ENCODE data around the gene ESRRG. TPM values are rescaled to one million over a fixed set of nuclear protein-coding genes. Genes with fewer than 3 reads are reported as not detected.

ESRRG gene
- total and polyA plus RNA-seq, 2 donors: 0.90 to 14.0 TPM

DNA sequence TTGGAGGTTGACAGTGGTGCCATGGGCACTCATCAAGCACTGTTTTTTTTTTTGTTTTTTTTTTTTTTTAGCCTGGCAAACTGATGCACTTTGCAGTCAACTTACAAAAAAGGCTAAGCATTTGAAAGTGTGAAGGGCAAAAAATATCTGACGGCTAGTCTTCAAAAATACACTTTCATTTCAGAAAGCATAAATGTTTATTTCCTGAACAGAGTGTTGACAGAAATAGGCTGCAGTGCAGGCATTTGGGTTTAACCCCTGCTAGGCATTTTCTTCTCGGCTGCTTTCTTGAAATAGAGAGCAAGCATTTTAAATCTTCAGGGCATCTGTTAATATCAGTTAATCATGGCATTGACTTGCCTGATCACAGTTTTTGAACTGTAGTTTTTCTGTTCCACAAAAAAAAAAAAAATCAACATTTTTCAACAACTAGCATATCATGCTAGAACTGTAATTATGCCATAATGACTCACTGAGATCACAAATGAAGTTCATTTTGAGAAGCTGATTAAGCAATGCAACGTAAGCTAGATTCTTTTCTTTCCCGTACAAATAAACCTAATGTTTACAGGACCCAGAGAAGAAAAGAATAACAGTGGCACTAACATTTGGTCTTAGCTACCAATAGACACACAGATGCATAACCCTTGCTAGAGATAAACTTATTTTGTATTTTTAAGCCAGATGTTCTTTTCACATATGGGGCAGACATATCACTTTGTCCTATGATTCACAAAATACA is 199.6 kb downstream of the ESRRG start:
- H3K4me3 ChIP-seq (ENCODE audit: low read depth, low read length): no peak overlapping the region
- no peaks in the 10 kb centered on the region for H3K4me1 ChIP-seq (ENCODE audit: insufficient read depth)
- 24% methylated on average over 4 of the region's 4 CpGs for WGBS
- no peak overlapping the region for H3K27ac ChIP-seq (ENCODE audit: low read depth)
- H3K36me3 ChIP-seq (ENCODE audit: insufficient read depth): no peaks in the 10 kb centered on the region
- no peak for DNase-seq (ENCODE audit: extremely low spot score)

DNA sequence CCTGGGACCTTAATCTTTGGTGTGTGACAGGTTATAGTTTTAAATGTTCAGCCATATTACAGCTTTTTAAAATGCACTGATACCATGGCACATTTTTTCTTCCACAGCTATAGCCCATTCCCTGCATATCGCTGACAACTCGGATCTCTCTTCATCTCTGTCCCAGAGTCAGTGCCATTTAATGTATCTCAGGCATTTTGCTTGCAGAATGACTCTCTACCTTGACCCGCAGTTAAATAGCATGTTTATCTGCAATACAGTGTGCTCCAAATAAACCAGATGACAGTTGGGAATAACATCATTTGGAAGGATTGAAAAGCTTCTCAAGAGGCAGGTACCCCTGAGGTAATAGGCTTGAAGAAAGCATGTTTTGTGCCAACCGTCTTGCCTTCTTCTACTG is 200.2 kb downstream of the ESRRG start:
- Histone ChIP-seq H3K4me3 (ENCODE audit: low read depth, low read length) (no peak overlapping the region), H3K36me3 (ENCODE audit: insufficient read depth) (no peaks in the 10 kb centered on the region), H3K27ac (ENCODE audit: low read depth) (no peak overlapping the region), H3K4me1 (ENCODE audit: insufficient read depth) (no peaks in the 10 kb centered on the region)
- 55% methylated on average over 4 of the region's 4 CpGs for WGBS
- no peak for DNase-seq (ENCODE audit: extremely low spot score)

DNA sequence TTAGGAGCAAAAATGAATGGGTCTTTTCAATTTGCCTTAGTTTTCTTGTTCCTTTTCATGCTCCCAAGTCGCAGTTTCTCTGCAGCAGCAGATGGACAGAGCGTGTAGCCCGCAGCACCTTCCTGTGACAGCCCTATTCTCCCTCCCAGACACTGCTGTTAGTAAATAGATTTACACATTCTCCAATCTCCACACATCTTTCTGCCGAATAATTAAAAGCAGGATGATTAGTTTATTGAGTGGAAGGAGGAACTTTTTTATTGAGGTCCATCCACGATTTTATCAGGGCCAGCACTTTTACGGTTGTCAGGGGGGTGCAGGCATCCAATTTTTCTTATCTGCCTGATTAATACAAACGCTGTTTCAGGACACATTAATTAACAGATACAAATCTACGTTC is 201.8 kb downstream of the ESRRG start:
- WGBS: 76% methylated on average over 8 of the region's 8 CpGs
- no peaks in the 10 kb centered on the region for H3K36me3 ChIP-seq (ENCODE audit: insufficient read depth)
- no peak overlapping the region for H3K27ac ChIP-seq (ENCODE audit: low read depth)
- DNase-seq (ENCODE audit: extremely low spot score): no peak
- no peaks in the 10 kb centered on the region for H3K4me1 ChIP-seq (ENCODE audit: insufficient read depth)
- H3K4me3 ChIP-seq (ENCODE audit: low read depth, low read length): no peak overlapping the region

DNA sequence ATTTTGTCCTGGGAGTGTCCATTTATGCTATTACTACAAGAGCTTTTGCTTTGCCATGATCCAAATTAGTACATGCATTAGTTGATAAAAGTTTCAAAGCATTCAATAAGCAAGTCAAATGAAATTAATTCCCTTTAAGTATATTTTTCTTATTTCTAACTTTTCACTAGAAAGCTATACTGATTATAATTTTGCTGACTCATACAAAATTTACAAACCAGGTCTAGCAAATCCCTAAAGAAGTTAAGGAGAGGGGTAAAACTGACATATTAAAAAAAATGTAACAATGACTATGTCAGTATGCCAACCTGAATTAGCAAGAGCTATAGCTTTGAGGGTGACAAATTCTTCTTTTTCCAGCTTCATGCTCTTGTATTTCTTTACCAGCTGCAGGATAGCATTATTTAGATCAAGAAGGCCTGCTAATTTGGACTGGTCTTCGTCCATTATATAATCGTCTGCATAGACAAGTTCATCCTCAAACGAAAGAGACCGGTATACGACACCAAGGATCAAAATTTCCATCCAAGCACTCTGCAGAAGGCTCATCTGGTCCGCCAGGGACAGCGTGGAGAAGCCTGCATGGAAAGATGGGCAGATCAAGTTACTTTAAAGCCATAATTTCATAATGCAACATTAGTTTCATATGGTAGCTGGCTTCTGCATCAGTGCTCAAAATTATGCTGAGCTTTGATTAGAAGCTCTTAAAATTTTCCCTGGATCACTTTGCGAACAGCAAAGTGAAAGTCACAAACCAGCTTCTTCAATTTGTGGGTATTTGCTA is 204.2 kb downstream of the ESRRG start:
- DNase-seq (ENCODE audit: extremely low spot score): no peak
- 73% methylated on average over 8 of the region's 8 CpGs for WGBS
- Histone ChIP-seq H3K27ac (ENCODE audit: low read depth) (no peak overlapping the region), H3K4me1 (ENCODE audit: insufficient read depth) (no peaks in the 10 kb centered on the region), H3K36me3 (ENCODE audit: insufficient read depth) (no peaks in the 10 kb centered on the region), H3K4me3 (ENCODE audit: low read depth, low read length) (peak overlapping the region; percentile 28)

DNA sequence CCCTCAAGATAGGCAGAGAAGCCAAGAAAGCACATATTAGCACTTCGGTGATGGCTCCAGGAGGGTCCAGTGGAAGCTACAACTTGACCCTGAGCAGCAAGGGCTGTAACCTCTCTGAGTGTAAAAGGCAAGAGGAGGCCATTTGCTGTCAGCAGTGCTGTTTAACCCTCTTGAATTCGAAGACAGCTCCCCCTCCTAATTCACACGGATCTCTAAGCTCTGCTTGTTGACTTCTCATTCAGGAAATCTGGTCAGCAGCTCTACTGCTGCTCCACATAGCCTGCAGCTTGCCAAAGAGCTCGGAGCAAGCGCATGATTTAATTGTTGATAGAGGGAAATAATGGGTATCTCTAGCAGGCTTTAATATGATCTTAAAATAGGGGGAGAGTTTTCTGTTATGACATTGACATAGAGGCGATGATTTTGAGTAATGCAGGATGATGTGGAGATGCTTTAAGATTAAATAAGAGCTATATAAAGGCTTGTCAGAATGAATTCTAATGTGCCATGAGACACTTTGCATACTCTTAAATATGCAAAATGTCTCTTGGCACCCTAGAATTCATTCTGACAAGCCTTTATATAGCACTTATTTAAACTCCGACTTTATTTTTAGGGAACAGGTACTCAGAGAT is 220.6 kb downstream of the ESRRG start:
- Histone ChIP-seq H3K4me3 (ENCODE audit: low read depth, low read length) (no peak overlapping the region), H3K4me1 (ENCODE audit: insufficient read depth) (no peaks in the 10 kb centered on the region), H3K36me3 (ENCODE audit: insufficient read depth) (no peaks in the 10 kb centered on the region), H3K27ac (ENCODE audit: low read depth) (no peak overlapping the region)
- 38% methylated on average over 7 of the region's 7 CpGs for WGBS
- DNase-seq (ENCODE audit: extremely low spot score): no peak

DNA sequence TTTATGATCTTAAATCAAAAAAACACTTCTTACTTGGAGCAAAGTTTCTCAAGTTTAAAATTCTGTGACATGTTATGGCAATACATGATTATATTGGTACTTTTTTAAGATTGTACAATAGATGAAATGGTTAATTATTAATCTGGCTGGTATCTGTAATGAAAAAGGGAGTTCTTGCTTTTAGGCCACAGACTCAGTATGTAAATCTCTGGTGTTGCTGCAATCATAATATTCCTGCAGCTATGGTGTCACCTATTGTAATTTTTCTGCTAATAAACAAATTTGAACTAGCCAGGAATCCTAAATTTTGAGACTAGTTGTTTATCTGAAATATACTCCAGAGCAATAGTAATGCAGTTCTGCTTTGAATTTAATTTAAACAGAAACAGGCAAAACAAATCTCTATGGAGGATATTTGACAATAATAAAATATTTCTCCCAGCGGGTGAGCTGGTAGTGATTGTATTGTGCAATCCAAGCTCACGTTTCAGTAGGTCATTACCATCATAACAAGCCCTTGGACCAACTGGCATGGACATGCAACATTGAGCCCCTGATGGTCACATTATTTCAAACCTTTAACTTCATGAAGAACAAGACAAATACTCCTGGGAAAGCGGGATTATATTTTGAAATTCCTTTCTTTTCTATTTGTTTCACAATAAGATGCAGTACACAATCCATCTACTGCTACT is 222.8 kb downstream of the ESRRG start:
- Histone ChIP-seq H3K4me1 (ENCODE audit: insufficient read depth) (no peaks in the 10 kb centered on the region), H3K36me3 (ENCODE audit: insufficient read depth) (no peaks in the 10 kb centered on the region), H3K4me3 (ENCODE audit: low read depth, low read length) (no peak overlapping the region), H3K27ac (ENCODE audit: low read depth) (no peak overlapping the region)
- DNase-seq (ENCODE audit: extremely low spot score): no peak
- WGBS: 82% methylated on average over 3 of the region's 3 CpGs

DNA sequence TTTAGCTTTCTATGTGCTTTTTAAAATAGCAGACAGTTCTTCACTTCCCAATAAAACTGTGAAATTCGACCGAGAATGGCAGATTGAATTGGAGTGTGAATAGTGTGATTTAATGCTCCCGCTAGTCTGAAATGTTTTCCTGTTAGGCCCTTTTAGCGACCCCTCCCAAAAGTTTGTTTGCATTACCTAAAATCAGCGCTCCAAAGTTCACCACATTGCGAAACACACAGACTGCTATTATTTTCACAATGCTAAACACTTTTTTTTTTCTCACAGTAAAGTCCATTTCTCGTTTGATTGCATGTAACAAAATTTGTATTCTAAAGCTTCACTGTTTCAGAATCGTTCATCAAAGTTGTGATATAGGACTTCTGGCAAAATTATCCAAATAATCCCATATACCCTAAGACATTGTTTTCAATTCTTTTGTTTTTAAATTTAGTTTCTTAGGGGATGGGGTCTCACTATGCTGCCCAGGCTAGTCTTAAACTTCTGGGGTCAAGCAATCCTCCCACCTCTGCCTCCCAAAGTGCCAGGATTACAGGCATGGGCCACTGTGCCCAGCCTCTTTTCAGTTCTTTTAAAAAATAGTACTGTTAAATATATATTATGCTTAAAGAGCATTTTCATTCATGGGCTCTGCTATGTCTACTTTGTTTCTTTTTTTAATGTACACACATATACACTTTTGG is 223.5 kb downstream of the ESRRG start:
- Histone ChIP-seq H3K4me3 (ENCODE audit: low read depth, low read length) (no peak overlapping the region), H3K4me1 (ENCODE audit: insufficient read depth) (no peaks in the 10 kb centered on the region), H3K36me3 (ENCODE audit: insufficient read depth) (no peaks in the 10 kb centered on the region), H3K27ac (ENCODE audit: low read depth) (no peak overlapping the region)
- DNase-seq (ENCODE audit: extremely low spot score): no peak
- 64% methylated on average over 8 of the region's 8 CpGs for WGBS

DNA sequence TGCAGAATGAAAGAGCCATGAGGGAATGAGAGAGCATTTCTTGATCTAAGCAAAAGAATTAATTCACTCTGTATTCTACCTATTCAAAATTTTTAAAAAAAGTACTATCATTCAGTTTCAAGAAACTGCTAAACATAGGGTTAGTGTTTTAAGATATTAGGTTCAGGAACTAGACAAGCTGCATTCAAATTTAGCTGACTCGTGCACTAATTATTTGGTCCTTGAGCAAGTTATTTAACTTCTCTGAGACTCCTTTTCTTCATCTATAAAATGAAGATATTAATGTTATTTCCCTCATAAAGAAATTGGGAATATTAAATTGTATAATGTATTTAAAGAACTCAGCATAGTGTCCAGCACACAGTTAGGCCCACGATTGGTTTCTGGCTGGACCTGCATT is 225.0 kb downstream of the ESRRG start:
- no peak overlapping the region for H3K27ac ChIP-seq (ENCODE audit: low read depth)
- H3K4me1 ChIP-seq (ENCODE audit: insufficient read depth): no peaks in the 10 kb centered on the region
- H3K4me3 ChIP-seq (ENCODE audit: low read depth, low read length): no peak overlapping the region
- no peak for DNase-seq (ENCODE audit: extremely low spot score)
- H3K36me3 ChIP-seq (ENCODE audit: insufficient read depth): no peaks in the 10 kb centered on the region
- 88% methylated on average over 2 of the region's 2 CpGs for WGBS

DNA sequence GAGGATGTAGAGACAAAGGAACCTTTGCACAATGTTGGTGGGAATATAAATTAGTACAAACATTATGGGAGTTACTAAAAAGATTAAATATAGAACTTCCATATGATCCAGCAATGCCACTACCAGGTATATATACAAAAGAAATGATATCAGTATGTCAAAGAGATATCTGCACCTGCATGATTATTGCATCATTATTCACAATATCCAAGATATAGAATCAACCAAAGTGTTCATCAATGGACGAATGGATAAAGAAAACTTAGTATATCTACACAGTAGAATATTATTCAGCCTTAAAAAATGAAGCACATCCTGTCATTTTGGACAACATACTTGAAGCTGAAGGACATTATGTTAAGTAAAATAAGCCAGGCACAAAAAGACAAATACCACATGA is 238.2 kb downstream of the ESRRG start:
- Histone ChIP-seq H3K4me3 (ENCODE audit: low read depth, low read length) (no peak overlapping the region), H3K27ac (ENCODE audit: low read depth) (no peak overlapping the region), H3K36me3 (ENCODE audit: insufficient read depth) (no peaks in the 10 kb centered on the region), H3K4me1 (ENCODE audit: insufficient read depth) (no peaks in the 10 kb centered on the region)
- no peak for DNase-seq (ENCODE audit: extremely low spot score)
- WGBS: 80% methylated on average over 1 of the region's 1 CpG

DNA sequence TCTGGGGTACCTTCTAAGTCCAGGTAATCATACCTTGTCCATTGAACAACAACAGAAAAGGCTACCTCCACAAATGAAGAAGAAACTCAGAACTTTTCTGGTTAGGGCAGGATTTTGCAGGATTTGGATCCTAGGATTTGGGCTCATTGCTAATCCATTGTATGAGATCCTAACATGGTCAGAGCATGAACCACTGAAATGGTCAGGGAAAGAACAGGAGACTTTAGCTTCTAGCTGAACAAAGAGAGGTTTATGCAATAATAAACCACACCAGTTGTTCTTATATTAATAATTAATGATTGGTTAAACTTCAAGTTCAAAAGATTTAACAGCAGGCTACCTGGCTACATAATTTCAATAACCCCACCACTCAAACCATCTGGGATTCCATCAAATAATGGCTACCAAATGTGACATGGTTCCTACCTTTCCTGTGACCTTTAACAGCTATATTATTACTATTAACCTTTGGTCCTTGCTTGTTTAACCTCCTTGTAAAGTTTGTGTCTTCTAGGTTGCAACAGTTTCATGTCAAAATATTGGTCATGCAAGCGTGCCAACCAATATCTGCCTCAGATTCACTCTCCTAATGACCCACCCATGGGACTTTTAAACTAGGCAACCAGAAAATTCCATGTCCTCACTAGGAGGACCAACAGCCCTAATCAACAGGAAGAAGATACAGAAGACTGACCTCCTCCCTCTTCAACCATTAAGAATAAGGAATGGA is 239.4 kb downstream of the ESRRG start:
- Histone ChIP-seq H3K27ac (ENCODE audit: low read depth) (no peak overlapping the region), H3K4me1 (ENCODE audit: insufficient read depth) (no peaks in the 10 kb centered on the region), H3K36me3 (ENCODE audit: insufficient read depth) (no peaks in the 10 kb centered on the region), H3K4me3 (ENCODE audit: low read depth, low read length) (no peak overlapping the region)
- no peak for DNase-seq (ENCODE audit: extremely low spot score)
- WGBS: 87% methylated on average over 1 of the region's 1 CpG

DNA sequence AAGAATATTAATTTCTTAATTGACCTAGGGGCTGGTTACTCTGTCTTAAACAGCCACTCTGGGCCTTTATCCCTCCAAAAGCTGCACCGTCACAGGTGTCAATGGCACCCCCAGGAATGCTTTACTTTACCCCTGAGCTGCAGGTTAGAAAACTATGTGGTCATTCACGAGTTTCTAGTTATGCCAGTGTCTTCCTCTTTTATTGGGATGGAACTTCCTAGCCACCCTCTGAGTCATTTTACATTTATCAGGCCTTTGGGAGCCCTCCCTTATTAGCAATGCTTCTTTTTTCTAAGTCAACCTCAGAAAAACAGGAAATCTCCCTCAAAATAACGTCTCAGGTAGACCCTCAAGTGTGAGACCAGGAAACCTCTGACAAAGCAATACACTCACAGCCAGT is 240.6 kb downstream of the ESRRG start:
- DNase-seq (ENCODE audit: extremely low spot score): no peak
- Histone ChIP-seq H3K4me1 (ENCODE audit: insufficient read depth) (no peaks in the 10 kb centered on the region), H3K36me3 (ENCODE audit: insufficient read depth) (no peaks in the 10 kb centered on the region), H3K27ac (ENCODE audit: low read depth) (no peak overlapping the region), H3K4me3 (ENCODE audit: low read depth, low read length) (no peak overlapping the region)
- WGBS: 68% methylated on average over 3 of the region's 3 CpGs

DNA sequence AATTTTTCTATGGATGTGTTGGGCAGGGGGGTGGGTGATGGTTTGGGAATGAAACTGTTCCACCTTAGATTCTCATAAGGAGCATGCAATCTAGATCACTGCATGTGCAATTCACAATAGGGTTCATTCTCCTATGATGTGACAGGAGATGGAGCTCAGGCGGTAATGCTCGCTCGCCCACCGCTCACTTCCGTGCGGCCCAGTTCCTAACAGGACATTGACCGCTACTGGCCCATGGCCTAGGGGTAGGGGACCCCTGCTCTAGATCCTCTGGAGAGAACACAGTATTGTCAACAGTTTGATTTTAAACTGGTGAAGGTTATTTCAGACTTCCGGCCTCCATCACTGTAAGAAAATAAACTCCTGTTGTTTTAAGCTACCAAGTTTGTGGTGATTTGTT is 245.0 kb downstream of the ESRRG start:
- Histone ChIP-seq H3K36me3 (ENCODE audit: insufficient read depth) (no peaks in the 10 kb centered on the region), H3K27ac (ENCODE audit: low read depth) (no peak overlapping the region), H3K4me3 (ENCODE audit: low read depth, low read length) (no peak overlapping the region), H3K4me1 (ENCODE audit: insufficient read depth) (no peaks in the 10 kb centered on the region)
- no peak for DNase-seq (ENCODE audit: extremely low spot score)
- 95% methylated on average over 8 of the region's 8 CpGs for WGBS

DNA sequence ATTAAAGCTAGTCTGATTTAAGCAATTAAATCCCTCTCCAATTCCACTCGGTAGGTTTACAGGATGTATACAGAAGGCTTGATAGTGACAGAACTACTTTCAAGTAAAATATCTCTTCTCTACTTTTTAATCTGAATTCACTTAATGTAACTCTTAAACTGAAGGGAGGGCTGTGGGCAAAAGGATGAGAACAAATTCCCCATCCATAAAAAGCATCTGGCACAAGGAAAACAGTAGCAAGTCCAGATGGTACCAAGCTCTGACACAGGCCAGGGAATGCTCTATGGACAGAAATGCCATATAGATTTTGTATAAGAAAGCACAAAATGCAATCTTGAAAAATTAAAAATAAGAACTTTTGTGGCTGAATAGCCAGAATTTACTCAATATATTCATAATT is 246.9 kb downstream of the ESRRG start:
- H3K27ac ChIP-seq (ENCODE audit: low read depth): no peak overlapping the region
- WGBS: 60% methylated on average over 1 of the region's 1 CpG

More for the DNA sequence above, 246.9 kb downstream of the ESRRG start:
- H3K36me3 ChIP-seq (ENCODE audit: insufficient read depth): no peaks in the 10 kb centered on the region
- no peak overlapping the region for H3K4me3 ChIP-seq (ENCODE audit: low read depth, low read length)
- DNase-seq (ENCODE audit: extremely low spot score): no peak
- no peaks in the 10 kb centered on the region for H3K4me1 ChIP-seq (ENCODE audit: insufficient read depth)
